Muscle of back (tissue), 10 donors: ENCODE data around the gene PROCR. TPM values are rescaled to one million over a fixed set of nuclear protein-coding genes. Genes with fewer than 3 reads are reported as not detected.

ENCODE experiments used
- polyA plus RNA-seq, 10 donors: library from polyadenylated mRNA; unstranded; fragments of 120-200 nt; gene quantifications; one replicate each; pipeline ENCODE4 v1.2.1, GENCODE V29; 2013; ENCODE audit not compliant: insufficient read length in 10 of 10

Gene PROCR
- polyA plus RNA-seq, 10 donors = 37.4 to 58.1 (median 46.2) TPM

Other genes with a start within 250 kb of the PROCR start
- gene GSS, start 216.3 kb upstream of the PROCR start, polyA plus RNA-seq = 10 to 100 TPM; 22.5 to 34.4 (median 28.2) TPM
- 100 to 1,000 TPM in 1 of 10 donors, 10 to 100 TPM in 9; 18.4 to 132 (median 74.6) TPM for gene MYH7B, start 216.2 kb upstream of the PROCR start, polyA plus RNA-seq
- 10 to 100 TPM; 49.4 to 63.2 (median 54.0) TPM for gene TRPC4AP, start 79.3 kb upstream of the PROCR start, polyA plus RNA-seq
- gene EDEM2, start 24.7 kb upstream of the PROCR start, polyA plus RNA-seq = 10 to 100 TPM in 2 of 10 donors, 1 to 10 TPM in 8; 7.7 to 10.2 (median 8.8) TPM
- gene MMP24, start 54.6 kb downstream of the PROCR start, polyA plus RNA-seq = under 1 TPM; 0.25 to 0.59 (median 0.51) TPM
- 10 to 100 TPM; 18.9 to 25.9 (median 21.9) TPM for gene MMP24OS, start 106.0 kb downstream of the PROCR start, polyA plus RNA-seq
- gene EIF6, start 112.7 kb downstream of the PROCR start, polyA plus RNA-seq = 100 to 1,000 TPM in 1 of 10 donors, 10 to 100 TPM in 9; 50.4 to 100 (median 69.3) TPM
- 1 to 10 TPM in 2 of 10 donors, not detected in 8; 3.0 to 4.7 TPM for gene FAM83C, start 120.4 kb downstream of the PROCR start, polyA plus RNA-seq
- gene UQCC1, start 239.9 kb downstream of the PROCR start, polyA plus RNA-seq = 10 to 100 TPM; 31.4 to 48.2 (median 41.8) TPM